Activated naive CD8-positive, alpha-beta T cell (primary cell): ENCODE data around the gene ZNF607.
"Not testable (repeated sequence)": the region's sequence is repeated elsewhere in the genome, so short reads cannot be mapped to it uniquely, and the experiment has no call there.

Experiments used
- H3K27ac Mint-ChIP-seq: one replicate; pipeline ENCODE4 v1.8.0; 2021; ENCODE audit warnings: mixed read lengths
- H3K27me3 Mint-ChIP-seq: one replicate; pipeline ENCODE4 v1.8.0; 2021; ENCODE audit warnings: mixed read lengths
- H3K36me3 Mint-ChIP-seq: one replicate; pipeline ENCODE4 v1.8.0; 2021; ENCODE audit warnings: mixed read lengths
- H3K4me1 Mint-ChIP-seq: one replicate; pipeline ENCODE4 v1.8.0; 2021; ENCODE audit warnings: low read depth, mixed read lengths
- H3K4me3 Mint-ChIP-seq: one replicate; pipeline ENCODE4 v1.8.0; 2021; ENCODE audit warnings: mild to moderate bottlenecking, mixed read lengths
- H3K9me3 Mint-ChIP-seq: one replicate; pipeline ENCODE4 v1.8.0; 2021; ENCODE audit warnings: low read depth, mixed read lengths

Gene ZNF607

DNA sequence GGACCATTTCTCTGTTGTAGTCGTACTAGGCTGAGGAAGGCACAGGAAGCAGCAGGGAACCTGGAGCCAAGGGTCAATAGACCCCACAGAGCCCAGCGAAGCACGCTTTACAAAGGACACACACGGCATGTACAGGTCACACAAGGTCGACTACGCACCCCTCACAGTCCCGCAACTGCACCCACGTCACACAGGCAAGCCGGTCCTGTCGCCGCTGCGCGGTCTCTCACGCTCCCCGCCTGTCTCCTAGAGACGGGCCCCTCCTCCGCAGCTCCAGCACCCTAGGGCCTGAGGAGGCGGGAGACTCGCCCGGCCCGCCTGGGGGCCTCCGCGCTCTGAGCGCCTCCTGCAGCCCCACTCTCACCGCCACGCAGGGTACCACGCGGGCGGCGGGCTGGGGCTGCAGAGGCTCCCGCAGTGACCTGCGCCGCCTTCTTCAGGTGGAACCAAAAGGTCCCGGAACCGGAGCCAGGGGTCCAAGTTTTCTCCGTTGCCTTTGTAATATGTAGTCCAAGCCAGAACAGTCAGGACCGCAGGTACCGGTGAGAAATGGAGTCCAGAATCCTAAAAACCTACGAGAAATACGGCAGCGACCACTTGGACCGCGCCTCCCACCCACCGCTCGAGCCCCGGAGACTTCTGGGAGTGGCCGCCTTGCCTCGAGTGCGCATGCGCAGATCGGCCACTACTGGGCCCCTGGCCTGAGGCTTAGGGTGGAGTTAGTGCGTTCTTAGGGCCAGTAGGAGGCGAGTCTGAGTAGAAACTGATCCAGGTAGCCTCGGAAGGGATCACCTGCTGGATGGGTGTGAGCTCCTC, at the start of gene ZNF607:
Gene ZNF607 (minus strand): TSS at position 651 of the 816 bp plus-strand sequence. CDS start 8,143 bp downstream, outside the sequence.
- Mint-ChIP-seq H3K36me3 (peaks cover 16% of the 10 kb centered on the region), H3K27ac (peak within 1 kb of the TSS; percentile 84), H3K4me3 (peak within 1 kb of the TSS; percentile 93), H3K27me3 (no peaks in the 10 kb centered on the region), H3K4me1 (peaks cover 17% of the 10 kb centered on the region), H3K9me3 (peaks cover 3% of the 10 kb centered on the region)

DNA sequence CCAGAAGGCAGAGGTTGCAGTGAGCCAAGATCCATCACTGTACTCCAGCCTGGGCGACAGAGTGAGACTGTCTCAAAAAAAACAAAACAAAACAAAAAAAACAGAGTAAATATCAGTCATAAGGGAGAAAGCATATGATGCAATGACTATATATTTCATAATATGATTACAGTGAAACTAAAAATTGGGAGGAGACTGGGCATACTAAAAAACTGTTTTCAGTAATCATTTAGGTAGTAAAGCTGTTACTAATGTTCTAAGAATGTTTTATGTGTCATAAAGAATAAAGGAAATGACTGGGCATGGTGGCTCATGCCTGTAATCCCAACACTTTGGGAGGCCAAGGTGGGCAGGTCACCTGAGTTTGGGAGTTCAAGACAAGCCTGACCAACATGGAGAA, 43.9 kb upstream of the ZNF607 start:
- H3K4me3 Mint-ChIP-seq: no peak overlapping the region
- H3K27me3 Mint-ChIP-seq: no peaks in the 10 kb centered on the region
- no peaks in the 10 kb centered on the region for H3K4me1 Mint-ChIP-seq
- no peak overlapping the region for H3K27ac Mint-ChIP-seq
- H3K9me3 Mint-ChIP-seq: peaks cover 17% of the 10 kb centered on the region
- H3K36me3 Mint-ChIP-seq: peaks cover 47% of the 10 kb centered on the region

DNA sequence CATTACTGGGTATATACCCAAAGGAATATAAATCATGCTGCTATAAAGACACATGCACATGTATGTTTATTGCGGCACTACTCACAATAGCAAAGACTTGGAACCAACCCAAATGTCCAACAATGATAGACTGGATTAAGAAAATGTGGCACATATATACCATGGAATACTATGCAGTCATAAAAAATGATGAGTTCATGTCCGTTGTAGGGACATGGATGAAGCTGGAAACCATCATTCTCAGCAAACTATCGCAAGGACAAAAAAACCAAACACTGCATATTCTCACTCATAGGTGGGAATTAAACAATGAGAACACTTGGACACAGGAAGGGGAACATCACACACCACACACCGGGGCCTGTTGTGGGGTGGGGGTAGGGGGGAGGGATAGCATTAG, 38.1 kb upstream of the ZNF607 start:
- peaks cover 22% of the 10 kb centered on the region for H3K9me3 Mint-ChIP-seq
- not testable (repeated sequence) for H3K27ac Mint-ChIP-seq, H3K27me3 Mint-ChIP-seq, H3K4me1 Mint-ChIP-seq, H3K4me3 Mint-ChIP-seq
- H3K36me3 Mint-ChIP-seq: peaks cover 46% of the 10 kb centered on the region

DNA sequence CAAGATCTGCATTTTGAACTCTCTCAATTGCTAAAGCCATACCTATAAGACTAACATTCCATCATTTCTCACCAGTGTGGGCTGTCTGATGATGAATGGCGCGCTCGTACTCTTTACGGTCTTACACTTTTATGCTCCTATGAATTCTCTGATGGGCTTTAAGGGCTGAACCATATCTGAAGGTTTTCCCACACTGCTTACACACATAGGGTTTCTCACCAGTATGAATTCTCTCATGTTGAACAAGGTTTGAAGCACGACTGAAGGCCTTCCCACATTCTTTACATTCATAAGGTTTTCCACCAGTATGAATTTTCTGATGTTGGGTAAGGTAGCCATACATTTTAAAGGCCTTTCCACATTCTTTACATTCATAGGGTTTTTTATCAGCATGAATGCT, 18.8 kb upstream of the ZNF607 start:
- H3K9me3 Mint-ChIP-seq: peaks cover 45% of the 10 kb centered on the region
- peaks cover 72% of the 10 kb centered on the region for H3K36me3 Mint-ChIP-seq
- H3K27me3 Mint-ChIP-seq: no peaks in the 10 kb centered on the region
- no peaks in the 10 kb centered on the region for H3K4me1 Mint-ChIP-seq
- H3K4me3 Mint-ChIP-seq: no peak overlapping the region
- H3K27ac Mint-ChIP-seq: no peak overlapping the region

DNA sequence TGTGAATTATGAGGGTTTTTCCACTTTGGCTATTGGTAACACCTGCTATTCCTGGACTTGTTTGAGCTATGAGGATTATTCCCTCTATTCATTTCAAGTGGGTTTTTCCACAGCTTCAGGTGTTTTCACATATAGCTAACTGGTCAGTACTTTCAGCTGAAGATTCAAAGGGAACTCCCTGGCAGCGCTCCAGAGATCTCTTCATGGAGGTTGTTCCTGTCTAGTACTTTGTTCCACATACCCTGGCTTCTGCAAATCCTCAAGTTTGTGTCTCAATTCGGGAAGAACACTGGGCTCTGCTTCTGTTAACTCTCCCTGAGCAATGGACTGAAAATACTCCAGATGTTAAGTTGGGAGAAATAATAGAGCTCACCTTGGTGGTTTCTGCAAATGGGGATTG, 5.6 kb upstream of the ZNF607 start:
- no peak overlapping the region for H3K27ac Mint-ChIP-seq
- H3K9me3 Mint-ChIP-seq: peaks cover 12% of the 10 kb centered on the region
- H3K36me3 Mint-ChIP-seq: peaks cover 10% of the 10 kb centered on the region
- H3K4me1 Mint-ChIP-seq: no peaks in the 10 kb centered on the region
- H3K4me3 Mint-ChIP-seq: no peak overlapping the region
- H3K27me3 Mint-ChIP-seq: no peaks in the 10 kb centered on the region

DNA sequence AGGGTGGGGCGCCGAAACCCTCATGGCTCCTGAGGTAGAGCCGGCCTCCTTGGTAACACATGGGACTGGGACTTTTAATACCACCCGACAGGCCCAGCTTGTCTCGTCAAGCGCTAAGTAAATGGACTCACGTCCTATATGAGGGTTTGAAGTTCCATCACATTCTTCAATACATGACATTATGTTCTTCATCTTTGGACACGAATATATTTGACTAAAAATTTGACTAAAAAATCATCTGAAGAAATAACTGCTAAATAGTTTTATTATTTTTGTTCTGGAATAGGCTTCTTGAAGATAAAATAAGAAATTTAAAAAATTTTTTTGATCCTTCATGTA, 335 bp upstream of the ZNF607 start:
- Mint-ChIP-seq H3K27me3 (no peaks in the 10 kb centered on the region), H3K4me3 (peak overlapping the region; percentile 93), H3K4me1 (peaks cover 17% of the 10 kb centered on the region), H3K9me3 (peaks cover 3% of the 10 kb centered on the region), H3K36me3 (peaks cover 14% of the 10 kb centered on the region), H3K27ac (peak overlapping the region; percentile 80)

DNA sequence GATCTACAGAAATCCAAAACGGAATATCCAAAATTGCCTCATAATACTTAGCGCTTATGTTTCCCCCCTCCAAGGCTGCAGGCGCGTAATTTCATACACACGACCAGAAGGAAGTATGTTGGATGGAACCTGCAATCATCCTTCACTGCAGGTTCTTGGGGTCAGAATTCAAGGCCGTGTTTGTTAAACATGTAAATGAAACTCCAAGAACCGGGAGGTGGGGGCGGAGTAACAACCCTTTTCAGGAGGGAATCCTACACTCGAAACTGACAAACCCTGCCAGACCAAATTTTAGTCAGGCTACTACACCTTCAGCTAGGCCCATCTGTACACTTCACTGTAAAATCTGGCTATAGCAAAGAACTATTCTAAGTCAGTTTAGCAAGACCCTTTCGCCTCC, 1.3 kb downstream of the ZNF607 start:
- Mint-ChIP-seq H3K9me3 (no peaks in the 10 kb centered on the region), H3K36me3 (peaks cover 16% of the 10 kb centered on the region), H3K4me3 (peak overlapping the region; percentile 93), H3K27ac (peak overlapping the region; percentile 84), H3K27me3 (no peaks in the 10 kb centered on the region), H3K4me1 (peaks cover 17% of the 10 kb centered on the region)

DNA sequence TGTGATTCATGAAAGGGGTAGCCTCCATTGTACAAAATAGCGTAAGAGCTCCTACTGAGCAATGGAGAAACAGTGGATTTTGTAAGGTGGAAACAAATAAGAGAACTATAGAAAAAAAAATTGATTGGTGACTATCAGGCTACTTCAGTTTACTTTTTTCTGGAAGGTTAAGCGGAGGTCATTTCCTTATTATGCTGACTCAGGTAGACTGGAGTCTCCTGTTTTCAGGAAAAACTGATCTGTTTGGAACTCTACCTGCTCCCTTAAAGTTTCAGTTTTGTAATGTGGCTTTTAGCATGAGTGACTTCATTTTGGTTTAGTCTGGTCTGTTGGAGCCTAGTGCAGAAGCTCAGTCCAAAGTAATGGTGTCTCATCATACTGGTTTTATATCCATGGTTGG, 3.4 kb downstream of the ZNF607 start:
- no peak overlapping the region for H3K4me3 Mint-ChIP-seq
- H3K9me3 Mint-ChIP-seq: peaks cover 8% of the 10 kb centered on the region
- no peaks in the 10 kb centered on the region for H3K27me3 Mint-ChIP-seq
- H3K27ac Mint-ChIP-seq: no peak overlapping the region
- H3K36me3 Mint-ChIP-seq: peaks cover 28% of the 10 kb centered on the region
- H3K4me1 Mint-ChIP-seq: peaks cover 17% of the 10 kb centered on the region

DNA sequence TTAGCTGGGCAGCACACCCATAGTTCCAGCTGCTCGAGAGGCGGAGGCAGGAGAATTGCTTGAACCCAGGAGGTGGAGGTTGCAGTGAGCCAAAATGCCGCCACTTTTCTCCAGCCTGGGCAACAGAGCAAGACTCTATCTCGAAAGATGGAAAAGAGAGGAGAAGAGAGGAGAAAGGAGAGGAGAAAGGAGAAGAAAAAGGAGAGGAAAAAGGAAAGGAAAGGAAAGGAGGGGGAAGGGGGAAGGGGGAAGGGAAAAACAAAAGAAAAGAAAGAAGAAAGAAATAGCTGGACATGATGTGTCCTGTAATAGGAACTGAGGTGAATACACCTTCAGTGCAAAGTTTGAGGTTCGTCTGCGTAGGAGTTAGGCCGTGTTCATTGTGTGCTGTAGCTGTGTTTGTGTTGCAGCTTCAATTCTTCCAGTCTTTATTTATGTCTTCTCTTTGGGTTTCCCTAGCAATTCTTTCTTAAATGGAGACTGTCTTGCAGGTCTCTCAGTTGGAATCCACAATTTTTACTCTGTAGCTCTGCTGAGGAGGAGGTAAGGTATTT, 13.4 kb downstream of the ZNF607 start:
- Mint-ChIP-seq H3K27me3 (no peaks in the 10 kb centered on the region), H3K27ac (no peak overlapping the region), H3K9me3 (peaks cover 22% of the 10 kb centered on the region), H3K4me1 (no peaks in the 10 kb centered on the region), H3K4me3 (no peak overlapping the region), H3K36me3 (peaks cover 55% of the 10 kb centered on the region)

DNA sequence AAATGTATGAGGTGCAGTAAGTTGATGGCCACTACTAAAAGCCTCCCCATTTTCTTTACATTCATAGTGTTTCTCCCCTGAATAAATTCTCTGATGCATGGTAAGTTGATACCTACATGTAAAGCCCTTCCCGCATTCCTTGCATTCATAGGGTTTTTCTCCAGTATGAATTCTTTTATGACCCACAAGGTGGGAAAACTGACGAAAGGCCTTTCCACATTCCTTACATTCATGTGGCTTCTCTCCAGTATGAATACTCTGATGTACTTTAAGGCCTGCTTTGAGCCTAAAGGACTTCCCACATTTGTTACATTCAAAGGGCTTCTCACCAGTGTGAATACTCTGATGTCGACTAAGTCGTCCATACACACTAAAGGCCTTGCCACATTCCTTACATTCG, 20.5 kb downstream of the ZNF607 start:
- H3K27ac Mint-ChIP-seq: no peak overlapping the region
- no peak overlapping the region for H3K4me3 Mint-ChIP-seq
- H3K4me1 Mint-ChIP-seq: no peaks in the 10 kb centered on the region
- H3K27me3 Mint-ChIP-seq: no peaks in the 10 kb centered on the region
- H3K36me3 Mint-ChIP-seq: peaks cover 45% of the 10 kb centered on the region
- H3K9me3 Mint-ChIP-seq: peaks cover 32% of the 10 kb centered on the region

DNA sequence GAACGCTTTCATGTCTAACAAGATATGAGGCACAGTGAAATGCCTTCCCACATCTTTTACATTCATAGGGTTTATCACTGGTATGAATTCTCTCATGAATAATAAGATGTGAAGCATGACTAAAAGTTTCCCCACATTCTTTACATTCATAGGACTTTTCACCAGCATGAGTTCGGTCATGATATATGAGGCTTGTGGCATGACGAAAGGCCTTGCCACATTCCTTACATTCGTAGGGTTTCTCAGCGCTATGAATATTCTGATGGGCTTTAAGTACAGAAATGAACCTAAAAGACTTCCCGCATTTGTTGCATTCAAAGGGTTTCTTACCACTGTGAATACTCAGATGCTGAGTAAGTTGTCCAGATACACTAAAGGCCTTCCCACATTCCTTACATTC, 21.3 kb downstream of the ZNF607 start:
- Mint-ChIP-seq H3K36me3 (peaks cover 40% of the 10 kb centered on the region), H3K27me3 (no peaks in the 10 kb centered on the region), H3K9me3 (peaks cover 32% of the 10 kb centered on the region), H3K4me3 (no peak overlapping the region), H3K4me1 (no peaks in the 10 kb centered on the region), H3K27ac (no peak overlapping the region)

DNA sequence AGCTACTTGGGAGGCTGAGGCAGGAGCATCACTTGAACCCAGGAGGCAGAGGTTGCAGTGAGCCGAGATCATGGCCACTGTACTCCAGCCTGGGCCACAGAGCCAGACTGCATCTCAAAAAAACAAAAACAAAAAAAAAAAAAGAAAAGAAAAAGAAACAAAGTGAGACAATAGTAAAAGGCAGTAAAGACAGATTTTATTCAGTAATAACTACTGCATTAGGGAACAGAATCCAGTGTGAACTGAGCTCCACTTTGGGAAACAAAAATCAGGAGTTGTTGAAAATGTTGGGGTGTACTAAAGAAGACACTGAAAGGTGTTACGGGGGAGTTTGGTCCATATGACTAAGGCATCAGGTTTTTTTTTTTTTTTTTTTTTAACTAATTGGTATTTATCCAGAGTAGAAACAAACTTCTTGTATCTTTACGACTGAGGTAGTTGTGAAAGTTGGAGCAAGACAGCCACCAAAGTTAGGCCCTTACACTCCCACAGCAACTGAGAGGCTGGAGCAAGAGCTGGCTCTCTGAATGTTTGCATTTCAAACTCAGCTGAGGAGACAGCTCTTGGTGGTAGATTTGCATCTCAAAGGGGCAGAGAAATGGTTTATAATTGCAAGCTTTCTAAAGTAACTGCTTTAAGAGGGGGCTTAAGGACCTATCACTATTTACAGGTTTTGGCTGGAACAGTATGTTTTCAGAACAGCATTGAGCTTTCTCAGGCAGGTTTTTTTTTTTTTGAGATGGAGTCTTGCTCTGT, 24.2 kb downstream of the ZNF607 start:
- H3K9me3 Mint-ChIP-seq: peaks cover 18% of the 10 kb centered on the region
- no peak overlapping the region for H3K27ac Mint-ChIP-seq
- no peaks in the 10 kb centered on the region for H3K27me3 Mint-ChIP-seq
- no peak overlapping the region for H3K4me3 Mint-ChIP-seq
- H3K36me3 Mint-ChIP-seq: peaks cover 25% of the 10 kb centered on the region
- peaks cover 10% of the 10 kb centered on the region for H3K4me1 Mint-ChIP-seq

DNA sequence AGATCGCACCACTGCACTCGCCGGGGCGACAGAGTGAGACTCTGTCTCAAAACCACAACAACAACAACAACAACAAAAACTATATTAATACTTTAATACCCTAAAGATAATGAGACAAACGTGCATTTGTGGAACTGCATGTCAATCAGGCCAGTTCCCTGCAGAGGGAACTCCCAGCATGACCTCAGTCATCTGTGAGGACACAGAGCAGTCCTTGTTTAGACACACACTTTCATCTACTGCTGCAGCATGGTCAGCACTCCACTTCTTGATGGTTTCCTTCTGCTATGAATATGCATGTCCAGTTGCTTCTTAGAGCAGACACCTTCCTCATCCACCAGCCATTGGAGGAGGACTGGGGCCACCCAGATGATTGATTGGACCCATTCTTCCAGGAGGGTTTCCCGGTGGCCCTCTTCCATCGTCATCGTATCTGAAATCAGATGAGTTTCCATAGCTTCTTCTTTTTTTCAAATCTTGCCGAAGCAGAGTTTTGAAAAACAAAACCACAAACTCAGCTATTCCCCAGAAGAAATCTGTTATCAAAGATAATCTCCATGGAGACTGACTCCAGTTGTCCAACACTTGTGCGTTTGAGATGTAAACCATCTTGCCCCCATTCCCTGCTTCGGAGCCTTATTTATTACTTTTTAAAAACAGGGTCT, 26.5 kb downstream of the ZNF607 start:
- H3K4me1 Mint-ChIP-seq: peaks cover 10% of the 10 kb centered on the region
- no peak overlapping the region for H3K27ac Mint-ChIP-seq
- peaks cover 6% of the 10 kb centered on the region for H3K9me3 Mint-ChIP-seq
- peak overlapping the region; percentile 60 for H3K4me3 Mint-ChIP-seq
- peaks cover 11% of the 10 kb centered on the region for H3K36me3 Mint-ChIP-seq
- H3K27me3 Mint-ChIP-seq: no peaks in the 10 kb centered on the region

DNA sequence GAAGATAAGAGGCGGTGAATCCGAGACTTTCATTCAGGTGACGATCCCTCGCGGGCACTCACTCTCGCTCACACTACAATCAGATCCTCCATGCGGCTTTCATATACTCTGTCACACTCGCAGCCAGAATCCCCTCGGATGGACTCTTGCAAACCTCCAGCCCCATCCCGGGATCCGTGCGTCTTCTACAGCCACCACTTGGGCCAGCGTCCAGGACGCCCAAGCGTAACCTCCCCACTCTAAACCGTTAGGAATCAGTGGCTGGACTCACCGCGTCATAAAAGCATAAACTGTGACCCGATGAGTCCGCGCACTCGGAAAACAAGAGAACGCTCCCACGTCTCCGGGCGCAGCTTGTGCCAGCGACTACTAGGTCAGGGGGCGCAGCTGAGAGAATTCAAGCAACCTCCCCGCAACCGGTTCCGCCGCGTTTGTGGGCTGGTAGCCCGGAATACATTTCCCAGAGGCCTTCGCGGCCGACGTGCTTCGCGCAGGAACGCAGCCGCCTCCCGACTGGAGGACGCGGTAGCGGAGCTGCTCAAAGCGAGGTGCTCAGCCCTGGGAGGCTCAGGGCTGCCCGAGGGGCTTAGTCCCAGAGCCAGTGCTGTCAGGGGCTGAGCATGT, 27.6 kb downstream of the ZNF607 start:
- H3K27ac Mint-ChIP-seq: peak overlapping the region; percentile 96

More for the DNA sequence above, 27.6 kb downstream of the ZNF607 start:
- no peaks in the 10 kb centered on the region for H3K27me3 Mint-ChIP-seq
- peak overlapping the region; percentile 92 for H3K4me3 Mint-ChIP-seq
- H3K36me3 Mint-ChIP-seq: peaks cover 7% of the 10 kb centered on the region
- peaks cover 10% of the 10 kb centered on the region for H3K4me1 Mint-ChIP-seq
- peaks cover 2% of the 10 kb centered on the region for H3K9me3 Mint-ChIP-seq
